GM20431 (cell line): ENCODE data around the gene TMCO2.
"Not testable (repeated sequence)": the region's sequence is repeated elsewhere in the genome, so short reads cannot be mapped to it uniquely, and the experiment has no call there.

Experiments used
- in situ Hi-C: fragments of 300-500 bp; cut with MseI, MboI; formaldehyde crosslinking; loops from one replicate; pipeline ENCODE4 v1.15.0; 2020; ENCODE audit warnings: low sequenced_read_pairs; ENCODE audit not compliant: unreplicated experiment

TMCO2 gene

DNA sequence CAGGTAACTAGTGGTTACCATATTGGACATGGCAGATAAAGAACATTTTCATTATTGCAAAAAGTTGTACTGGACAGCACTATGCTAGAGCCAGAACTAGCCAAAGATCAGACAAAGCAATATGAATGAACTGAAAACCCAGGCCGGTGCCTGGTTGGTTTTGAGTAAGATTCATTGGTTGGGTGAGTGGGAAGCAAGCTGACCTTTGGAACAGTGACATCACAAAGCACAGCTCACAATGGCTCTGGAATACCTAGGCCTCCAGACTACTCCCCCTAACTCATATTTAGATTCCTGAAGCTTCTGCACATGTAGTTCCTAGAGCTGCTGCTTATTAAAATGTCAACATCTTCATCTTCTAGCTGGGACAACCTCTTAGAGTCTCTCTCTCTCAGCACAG lies at the start of gene TMCO2:
TMCO2 (plus strand) TSS at position 283 of the 400 bp plus-strand sequence; CDS start at position 340, 57 bp downstream.
- in situ Hi-C loops = no loop called here

DNA sequence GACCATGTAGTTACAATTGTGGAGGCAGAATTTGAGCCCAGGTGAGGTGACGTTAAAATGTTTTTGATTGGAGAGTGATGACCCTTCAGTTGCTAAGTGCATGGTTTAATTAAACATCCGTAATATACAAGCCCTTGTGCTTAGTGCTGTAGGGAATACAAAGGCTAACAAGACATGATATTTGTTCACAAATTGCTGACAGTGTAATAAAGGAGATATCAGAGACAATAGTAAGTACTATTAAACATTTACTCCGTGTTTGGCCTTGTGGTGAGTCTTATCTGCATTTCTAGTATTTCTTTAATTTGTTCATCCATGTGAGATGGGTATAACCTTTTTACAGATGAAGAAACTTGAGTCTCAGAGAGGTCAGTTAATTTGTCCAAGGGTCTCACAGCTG lies 48.6 kb upstream of the TMCO2 start:
- in situ Hi-C loops = no loop called here

DNA sequence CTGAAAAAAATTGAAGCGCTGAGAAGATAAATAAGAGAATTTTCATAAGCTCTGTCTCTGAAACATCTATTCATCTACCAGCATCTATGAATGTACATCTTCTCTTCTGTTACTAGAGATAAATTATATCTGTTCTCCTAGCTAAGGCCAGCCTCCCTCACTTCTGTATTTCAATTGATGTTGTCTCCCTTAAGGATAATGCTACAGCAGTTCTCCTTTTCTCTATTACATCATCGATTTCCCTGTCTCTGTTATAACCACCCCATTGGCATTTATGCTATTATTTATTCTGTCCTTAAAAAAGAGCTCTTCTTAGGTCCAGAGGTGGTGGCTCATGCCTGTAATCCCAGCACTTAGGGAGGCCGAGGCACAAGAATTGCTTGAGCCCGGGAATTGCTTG lies 42.9 kb upstream of the TMCO2 start:
- in situ Hi-C loops = no loop called here

- in situ Hi-C loops = no loop called here
Measured at GRCh38 chr1:40210511-40211204, 37.1 kb upstream of the TMCO2 start.

GRCh38 chr1:40218333-40218732 lies 29.4 kb upstream of the TMCO2 start:
- in situ Hi-C loops = no loop called here

- in situ Hi-C loops = not testable (repeated sequence)
Measured at GRCh38 chr1:40221471-40221905, 26.2 kb upstream of the TMCO2 start.

DNA sequence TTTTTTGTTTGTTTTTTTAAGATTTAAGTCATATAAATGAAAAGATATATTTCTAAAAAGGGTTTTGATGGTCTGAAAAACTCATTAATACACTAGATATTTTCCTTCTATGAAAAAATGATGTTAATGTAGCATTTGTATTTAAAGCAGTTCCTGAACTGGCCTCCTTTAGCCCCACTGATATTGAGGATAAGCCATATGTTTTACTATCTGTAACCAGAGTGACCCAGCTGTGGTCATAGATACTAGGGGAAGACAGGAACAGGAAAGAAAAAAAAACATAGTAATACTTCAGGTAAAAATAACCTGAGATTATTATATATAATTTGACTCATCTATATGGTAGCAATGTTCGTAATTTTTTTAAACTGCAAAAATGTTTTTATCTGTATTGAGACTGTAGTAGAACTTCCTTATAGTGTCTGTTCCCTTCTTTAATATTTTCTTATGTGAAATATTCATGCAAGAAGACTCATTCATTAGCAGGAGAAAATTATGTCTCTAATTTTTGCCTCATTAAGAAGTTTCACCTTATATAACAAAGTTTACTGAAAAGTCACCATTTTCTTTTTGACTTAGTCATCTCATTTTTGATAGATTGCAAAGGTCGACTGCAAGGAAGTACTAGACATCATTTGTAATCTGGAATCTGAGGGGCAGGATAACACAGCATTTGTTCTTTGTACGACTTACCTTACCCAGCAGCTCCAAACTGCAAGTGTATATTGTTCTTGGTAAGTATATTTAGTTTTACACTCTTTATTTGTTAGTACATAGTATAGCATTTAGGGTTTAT lies 25.6 kb upstream of the TMCO2 start:
- in situ Hi-C loops = no loop called here

GRCh38 chr1:40224040-40224439 lies 23.7 kb upstream of the TMCO2 start:
- in situ Hi-C loops = no loop called here

DNA sequence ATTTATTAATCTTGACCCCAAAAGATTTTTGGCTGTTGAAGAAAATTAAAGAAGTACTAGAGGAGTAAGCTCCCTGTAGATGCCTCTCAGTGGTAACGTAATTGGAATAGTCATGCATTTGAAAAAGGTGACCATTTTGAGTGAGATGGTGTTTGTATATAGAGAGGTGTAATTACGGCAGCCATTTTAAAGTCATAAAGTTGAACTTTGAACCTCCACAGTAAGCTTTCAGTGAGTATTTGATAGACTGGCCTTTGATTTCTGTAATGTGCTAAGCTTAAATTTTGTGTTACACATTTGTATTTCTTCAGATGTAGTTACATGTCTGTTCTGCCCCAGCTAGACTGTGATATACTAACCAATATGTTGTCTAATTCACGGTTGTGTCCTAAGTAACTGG lies 21.5 kb upstream of the TMCO2 start:
- in situ Hi-C loops = no loop called here

DNA sequence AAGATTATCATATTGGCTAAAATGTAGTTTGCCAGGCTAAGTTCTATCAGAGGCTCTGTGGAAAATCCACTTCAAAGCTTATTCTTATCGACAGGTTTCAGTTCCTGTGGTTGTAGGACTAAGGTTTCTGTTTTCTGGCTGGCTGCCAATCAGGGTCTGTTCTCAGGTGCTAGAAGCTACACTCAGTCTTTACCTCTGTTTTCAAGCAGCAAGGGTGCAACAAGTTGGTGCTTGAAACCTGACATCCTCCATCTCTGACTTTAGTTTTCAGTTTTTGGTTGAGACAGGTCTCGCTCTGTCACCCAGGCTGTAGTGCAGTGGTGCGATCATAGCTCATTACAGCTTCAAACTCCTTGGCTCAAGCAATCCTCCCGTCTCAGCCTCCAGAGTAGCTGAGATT lies 15.3 kb upstream of the TMCO2 start:
- in situ Hi-C loops = no loop called here

DNA sequence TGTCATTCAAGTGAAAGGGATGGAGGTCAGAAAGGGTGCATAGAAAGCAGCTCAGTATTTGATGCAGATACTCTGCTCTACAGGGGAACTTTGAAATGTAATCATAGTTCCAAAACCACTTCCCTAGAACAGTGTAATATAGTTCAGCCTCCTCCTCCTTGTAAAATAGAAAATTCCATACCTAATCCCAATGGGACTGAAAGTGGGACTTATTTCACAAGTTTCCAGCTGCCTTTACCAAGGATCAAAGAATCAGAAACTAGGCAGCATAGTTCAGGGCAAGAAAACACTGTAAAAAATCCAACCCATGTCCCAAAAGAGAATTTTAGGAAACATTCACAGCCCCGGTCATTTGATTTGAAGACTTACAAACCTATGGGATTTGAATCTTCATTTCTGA lies 8.1 kb upstream of the TMCO2 start:
- in situ Hi-C loops = no loop called here

DNA sequence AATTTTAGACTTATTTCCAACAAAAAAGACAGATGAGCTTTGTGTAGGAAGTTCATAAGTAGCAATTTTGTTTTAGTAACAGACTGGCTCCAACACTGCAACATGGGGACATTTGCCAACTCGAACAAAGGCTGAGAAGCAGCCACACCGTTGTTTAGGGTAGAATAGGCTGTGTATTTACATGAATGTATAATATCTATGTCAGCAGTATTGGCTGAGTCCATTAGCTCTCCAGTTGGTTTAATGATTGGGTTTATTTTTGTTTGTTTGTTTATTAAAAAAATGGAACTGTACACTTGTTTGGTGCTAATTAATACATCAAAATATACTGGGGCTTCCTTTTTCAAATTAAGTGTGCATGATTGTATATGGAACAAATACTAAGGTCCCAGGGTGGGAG lies 7.3 kb upstream of the TMCO2 start:
- in situ Hi-C loops = no loop called here

- in situ Hi-C loops = no loop called here
Measured at GRCh38 chr1:40241362-40241761, 6.4 kb upstream of the TMCO2 start.

- in situ Hi-C loops = no loop called here
Measured at GRCh38 chr1:40243351-40243750, 4.4 kb upstream of the TMCO2 start.

DNA sequence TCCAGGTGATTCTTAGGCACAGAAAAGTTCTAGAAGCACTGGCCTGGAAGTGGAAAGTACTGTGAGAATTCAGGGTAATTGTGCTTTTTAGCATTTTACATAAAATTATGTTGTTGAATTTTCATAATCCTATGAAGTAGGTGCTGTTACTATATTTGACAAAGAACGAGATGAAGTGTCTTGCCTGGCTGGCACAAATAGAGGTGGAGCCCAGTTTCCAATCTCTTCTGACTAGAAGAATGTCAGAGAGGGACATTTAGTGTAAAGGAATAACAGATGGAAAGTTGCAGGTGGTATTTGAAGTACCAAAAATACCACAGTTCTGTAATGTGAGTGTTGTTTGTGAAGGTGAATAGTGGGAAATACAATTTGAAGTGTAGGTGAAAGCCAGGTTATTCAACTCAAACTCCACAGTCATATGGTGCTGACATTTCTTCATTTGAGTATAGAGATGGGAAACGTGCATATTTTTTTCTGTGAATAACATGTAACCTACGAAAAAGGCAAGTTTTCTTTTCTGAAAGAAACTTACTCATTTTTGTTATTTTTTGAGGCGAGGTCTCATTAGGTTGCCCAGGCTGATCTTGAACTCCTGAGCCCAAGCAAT lies 3.5 kb upstream of the TMCO2 start:
- in situ Hi-C loops = no loop called here

- in situ Hi-C loops = no loop called here
Measured at GRCh38 chr1:40245686-40246085, 2.1 kb upstream of the TMCO2 start.

- in situ Hi-C loops = no loop called here
Measured at GRCh38 chr1:40248412-40248811, 675 bp downstream of the TMCO2 start.

GRCh38 chr1:40251456-40251855 lies 3.7 kb downstream of the TMCO2 start:
- in situ Hi-C loops = no loop called here

GRCh38 chr1:40252601-40253000 lies 4.9 kb downstream of the TMCO2 start:
- in situ Hi-C loops = no loop called here

DNA sequence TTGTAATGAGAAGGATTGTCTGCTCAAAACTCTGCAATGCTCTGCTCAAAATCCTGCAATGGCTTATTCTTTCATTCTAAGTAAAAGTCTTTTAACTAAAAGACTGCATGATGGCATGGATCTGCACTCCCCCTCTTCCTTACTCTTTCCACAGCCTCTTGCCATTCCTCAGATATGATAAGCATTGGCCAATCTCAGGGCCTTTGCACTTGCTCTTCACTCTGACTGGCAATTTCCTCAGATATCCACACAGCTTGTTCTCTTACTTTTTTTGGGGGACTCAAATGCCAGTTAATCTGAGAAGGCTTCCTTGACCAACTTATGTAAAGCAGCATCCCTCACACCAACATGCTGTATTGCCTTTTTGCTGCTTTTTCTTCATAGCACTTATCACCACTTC lies 7.5 kb downstream of the TMCO2 start:
- in situ Hi-C loops = no loop called here

- in situ Hi-C loops = no loop called here
Measured at GRCh38 chr1:40256401-40257084, 8.8 kb downstream of the TMCO2 start.
